KG1 (cell line): Measurements from ENCODE around the gene ARFGEF3.

ENCODE experiments used
- DNase-seq: peaks from one replicate; lab custom pipeline; 2025; lab: John Stamatoyannopoulos, UW

The ARFGEF3 gene

DNA sequence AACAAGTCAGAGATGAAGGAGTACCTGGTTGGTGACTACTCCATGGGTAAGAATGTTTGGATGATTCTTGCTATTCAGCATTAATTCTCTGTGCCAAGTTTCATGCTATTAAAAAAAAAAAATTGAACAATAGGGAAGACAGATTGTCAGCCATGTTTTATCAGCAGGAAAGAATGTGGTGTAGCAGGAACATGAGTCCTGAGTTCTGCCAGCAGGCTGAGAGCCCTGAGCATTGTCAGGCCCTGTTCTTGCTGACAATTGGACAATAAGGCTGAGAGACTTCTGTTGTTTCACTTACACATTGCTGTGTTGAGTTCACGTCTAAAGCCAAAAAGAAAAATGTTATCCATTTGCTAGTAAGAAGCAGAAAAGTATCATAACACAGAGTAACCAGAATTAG lies 145.6 kb downstream of the ARFGEF3 start:
- no peak for DNase-seq

DNA sequence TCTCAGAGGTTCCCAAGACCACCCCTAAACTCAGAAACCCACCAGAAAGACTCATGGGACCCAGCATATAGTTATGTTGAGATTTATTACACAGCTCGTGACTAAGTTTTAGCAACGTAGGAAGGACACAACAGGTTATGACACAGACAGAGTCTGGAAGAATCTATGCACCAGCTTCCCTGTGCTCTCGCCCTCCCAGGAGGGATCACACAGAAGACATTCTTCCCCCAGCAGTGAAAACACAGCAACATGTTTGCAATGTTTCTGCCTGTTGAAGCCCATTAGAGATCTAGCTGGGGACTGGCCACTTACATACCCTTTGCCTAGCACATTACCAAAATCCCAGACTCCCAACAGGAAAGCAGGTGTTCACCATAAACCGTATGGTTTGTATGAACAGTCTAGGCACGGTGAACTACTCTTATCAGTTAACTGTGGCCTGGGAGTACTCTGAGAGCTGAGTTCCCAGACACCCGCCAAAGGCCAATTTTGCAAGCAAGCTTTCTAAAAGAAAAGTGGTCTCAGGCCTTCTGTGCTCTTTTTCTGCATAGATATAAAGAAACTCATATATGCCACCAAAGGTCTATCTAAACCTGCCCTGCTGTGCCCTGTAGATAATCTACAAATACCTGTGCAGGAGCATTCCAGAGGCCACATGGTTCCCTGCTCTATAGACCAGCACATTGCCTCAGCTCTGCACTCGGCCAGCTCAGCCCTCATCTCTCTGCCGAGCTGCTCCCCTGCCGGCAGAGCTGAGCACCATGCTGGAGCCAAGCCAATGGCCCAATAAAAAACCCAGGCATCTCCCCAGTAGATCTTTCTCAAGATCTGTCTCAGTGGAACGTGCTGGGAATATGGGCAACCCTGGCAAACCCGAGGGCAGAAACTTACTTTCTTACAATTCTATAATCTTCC lies 146.3 kb downstream of the ARFGEF3 start:
- no peak for DNase-seq

DNA sequence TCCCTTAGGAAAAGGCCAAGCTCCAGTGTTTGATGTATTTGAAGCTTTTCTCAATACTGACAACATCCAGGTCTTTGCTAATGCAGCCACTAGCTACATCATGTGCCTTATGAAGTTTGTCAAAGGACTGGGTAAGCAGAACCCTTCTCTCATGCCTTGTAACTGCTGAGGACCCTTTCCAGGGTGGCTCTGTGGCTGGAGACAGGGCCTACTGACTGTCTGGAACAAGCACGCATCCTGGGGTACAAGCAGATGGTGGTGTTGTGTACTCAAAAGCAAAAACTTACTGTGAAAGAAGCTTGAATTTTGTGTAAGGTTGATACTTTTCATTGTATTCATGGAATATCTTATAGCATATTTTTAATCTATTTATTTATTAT lies 147.0 kb downstream of the ARFGEF3 start:
- DNase-seq = no peak

DNA sequence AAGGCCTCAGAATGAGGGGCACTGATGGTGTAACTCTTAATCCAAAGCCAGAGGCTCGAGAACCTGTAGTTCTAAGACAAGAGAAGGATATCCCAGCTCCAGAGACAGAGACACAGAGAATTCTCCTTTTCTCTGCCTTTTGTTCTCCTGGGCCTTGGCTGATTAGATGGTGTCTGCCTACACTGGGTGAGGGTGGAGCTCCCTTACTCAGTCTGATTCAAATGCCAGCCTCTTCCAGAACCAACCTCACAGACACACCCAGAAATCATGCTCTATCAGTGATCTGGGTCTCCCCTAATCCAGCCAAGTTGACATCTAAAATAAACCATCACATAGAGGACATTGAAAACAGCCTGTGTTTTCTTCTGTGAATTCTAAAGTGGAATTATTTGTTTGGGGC lies 148.0 kb downstream of the ARFGEF3 start:
- no peak for DNase-seq

DNA sequence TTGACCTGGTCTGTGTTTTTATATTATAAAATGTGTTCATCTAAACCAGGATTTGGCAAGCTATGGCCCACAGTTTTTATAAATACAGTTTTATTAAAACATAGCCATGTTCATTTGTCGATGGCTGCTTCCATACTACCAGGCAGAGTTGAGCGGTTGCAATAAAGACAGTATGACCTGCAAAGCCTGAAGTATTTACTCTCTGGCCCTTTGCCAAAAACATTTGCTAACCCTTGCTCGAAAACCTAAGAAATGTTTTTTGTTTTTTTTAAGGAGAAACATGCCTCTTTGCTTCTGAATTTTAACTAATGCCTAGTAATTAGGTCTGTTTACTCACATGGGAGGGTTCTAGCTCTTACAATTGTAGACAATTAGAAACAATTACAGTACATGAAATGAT lies 148.6 kb downstream of the ARFGEF3 start:
- DNase-seq = no peak

DNA sequence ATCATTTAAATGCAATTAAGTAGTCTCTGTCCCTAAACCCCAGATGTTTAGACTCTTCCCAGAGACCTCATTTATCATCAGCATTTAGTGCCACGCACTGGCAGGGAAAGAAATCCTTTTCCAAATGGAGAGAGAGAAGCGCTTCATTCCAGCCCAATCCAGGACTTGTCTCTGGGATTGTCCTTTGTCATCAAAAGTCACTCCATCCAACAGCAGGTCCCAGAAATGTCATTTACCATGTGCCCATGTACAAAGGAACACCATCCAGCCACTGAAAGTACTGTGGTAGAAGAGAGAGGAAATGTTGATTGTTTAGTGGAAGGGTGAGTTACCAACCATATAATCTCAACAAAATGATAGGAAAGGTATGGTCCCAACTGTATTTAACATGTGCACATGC lies 149.1 kb downstream of the ARFGEF3 start:
- DNase-seq = no peak

DNA sequence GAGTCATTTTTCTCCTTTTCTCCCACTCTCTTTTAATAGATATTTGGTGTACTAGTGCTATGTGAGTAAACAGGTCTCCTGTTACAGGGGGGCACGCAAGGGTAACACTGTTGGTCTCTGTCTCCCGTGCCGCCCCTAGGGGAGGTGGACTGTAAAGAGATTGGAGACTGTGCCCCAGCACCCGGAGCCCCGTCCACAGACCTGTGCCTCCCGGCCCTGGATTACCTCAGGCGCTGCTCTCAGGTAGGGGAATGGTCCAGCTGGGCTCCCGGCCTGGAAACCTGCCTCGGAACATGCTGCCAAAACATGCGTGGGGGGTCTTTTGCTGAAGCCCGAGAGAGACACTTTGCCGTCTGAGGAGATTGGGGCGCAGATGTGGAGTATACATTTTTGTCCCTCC lies 149.5 kb downstream of the ARFGEF3 start:
- DNase-seq = no peak

DNA sequence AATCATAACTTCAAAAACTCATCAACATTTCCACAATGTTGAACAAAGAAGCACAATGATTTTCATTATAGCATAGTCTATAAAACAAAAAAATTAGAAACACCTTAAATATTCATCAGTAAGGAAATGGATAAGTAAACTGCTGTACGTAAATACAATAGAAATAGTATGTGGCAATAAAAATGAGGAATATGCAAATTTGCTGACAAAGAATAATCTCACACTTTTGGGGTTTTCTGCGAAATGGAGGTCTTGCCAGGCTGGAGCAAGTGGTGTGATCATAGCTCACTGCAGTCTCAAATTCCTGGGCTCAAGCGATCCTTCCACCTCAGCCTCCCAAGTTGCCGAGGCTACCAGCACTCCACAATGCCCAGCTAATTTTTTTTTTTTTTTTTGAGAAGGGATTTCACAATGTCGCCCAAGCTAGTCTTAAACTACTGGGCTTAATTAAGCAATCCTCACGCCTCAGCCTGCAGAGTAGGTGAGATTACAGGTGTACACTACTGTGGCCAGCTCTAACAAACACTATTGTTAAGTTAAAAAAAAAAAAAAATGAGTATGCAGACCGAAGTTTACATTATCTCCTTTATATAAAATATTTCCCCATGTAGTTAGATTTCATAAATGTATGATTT lies 157.1 kb downstream of the ARFGEF3 start:
- DNase-seq = no peak

DNA sequence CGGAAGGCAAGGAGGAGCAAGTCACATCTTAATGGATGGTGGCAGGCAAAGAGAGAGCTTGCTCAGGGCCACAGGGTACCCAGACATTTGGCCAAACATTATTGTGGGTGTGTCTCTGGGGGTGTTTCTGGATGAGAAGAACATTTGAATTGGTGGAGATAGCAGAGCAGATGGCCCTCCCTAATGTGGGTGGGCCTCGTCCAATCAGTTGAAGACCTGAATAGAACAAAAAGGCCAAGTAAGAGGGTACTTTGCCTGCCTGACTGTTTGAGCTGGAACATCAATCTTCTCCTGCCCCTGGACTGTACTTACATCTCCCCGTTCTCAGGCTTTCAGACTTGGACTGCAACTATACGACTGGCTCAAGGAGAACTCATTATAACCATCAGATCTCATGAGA lies 160.2 kb downstream of the ARFGEF3 start:
- no peak for DNase-seq

DNA sequence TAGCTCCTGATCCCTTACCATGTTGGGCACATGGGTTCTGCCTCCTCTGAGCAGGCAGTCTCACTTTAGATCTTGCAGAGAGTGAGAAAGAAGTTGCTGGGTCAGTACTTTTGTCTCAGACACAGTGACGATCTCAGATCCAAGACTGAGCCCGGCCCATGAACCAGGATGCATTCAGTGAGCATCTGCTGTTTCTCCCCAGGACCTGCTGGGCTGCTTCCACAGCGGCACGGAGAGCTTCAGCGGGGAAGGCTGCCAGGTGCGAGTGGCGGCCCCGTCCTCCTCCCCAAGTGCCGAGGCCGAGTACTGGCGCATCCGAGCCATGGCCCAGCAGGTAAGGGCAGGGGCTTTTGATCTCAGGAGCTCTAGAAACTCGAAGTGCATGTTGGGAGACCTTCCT lies 162.1 kb downstream of the ARFGEF3 start:
- DNase-seq = no peak

DNA sequence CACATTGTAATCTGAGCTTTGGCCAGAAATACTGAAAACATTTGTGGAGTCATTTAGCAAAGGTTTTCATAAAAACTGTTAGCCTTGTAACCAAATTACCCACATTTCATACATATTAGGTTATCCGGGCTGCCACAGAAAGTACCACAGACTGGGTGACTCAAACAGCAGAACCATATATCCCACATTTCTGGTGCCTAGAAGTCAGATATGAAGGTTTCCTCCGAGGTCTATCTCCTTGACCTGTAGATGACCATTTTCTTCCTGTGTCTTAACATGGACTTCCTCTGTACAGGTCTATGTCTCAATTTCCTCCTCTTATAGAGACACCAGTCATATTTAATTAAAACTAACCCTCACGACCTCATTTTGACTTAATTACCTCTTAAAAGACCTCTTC lies 166.5 kb downstream of the ARFGEF3 start:
- DNase-seq = no peak

DNA sequence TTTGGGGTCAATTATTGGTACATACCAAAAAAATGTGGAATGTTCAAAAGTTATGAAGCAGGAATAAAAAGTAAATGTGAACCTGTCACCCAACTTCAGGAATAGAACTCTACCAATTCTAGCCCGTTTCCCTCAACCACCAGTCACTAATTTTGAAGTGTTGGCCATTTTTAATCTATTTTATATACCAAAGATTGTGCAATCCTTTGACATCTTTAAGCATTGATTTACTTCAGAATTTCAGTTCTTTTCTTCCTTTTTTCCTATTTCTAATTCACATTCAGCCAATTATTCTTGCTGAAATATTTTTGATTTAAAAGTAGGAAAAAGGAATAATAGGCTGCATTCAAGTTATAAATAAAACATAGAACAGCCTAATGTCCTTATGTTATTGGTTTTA lies 169.0 kb downstream of the ARFGEF3 start:
- DNase-seq = no peak

DNA sequence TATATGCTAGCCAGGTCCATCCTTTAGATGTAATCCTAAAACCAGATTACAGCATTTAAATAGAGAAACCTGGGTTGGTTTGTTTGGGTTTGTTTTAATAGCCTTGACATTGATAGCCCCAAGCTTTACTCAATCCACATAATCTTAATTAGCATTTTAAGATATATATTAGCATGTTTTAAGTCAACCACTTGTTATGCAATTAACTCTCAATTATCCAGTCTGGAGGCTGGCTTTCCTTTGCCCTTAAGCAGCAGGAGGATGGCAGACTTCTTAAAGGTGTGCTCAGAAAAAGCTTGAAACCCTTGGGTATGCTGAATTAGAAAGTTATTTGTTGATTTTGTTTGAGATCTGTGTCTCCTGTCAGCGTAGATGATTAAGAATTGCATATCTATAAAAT lies 169.7 kb downstream of the ARFGEF3 start:
- no peak for DNase-seq

DNA sequence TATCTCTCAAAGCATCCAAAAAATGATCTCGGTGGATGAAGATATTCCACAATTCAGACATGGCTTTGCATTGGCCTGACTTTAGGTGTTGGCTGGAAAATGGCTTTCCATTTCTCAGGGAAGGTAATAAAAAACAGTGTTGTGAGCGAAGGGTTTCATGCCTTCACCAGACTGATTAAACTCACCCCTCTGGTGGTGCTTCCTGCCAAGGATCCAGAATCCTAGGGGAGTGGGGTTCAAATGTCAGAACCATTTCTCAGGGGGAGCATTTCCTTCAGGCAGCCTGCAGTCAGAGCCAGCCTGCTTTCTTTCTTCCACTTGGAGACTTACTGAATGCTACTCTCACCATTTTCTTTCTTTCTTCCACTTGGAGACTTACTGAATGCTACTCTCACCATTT lies 170.2 kb downstream of the ARFGEF3 start:
- DNase-seq = no peak

DNA sequence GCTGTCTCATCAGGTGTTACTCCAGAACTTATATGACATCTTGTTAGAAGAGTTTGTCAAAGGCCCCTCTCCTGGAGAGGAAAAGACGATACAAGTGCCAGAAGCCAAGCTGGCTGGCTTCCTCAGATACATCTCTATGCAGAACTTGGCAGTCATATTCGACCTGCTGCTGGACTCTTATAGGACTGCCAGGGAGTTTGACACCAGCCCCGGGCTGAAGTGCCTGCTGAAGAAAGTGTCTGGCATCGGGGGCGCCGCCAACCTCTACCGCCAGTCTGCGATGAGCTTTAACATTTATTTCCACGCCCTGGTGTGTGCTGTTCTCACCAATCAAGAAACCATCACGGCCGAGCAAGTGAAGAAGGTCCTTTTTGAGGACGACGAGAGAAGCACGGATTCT lies 172.3 kb downstream of the ARFGEF3 start:
- no peak for DNase-seq

DNA sequence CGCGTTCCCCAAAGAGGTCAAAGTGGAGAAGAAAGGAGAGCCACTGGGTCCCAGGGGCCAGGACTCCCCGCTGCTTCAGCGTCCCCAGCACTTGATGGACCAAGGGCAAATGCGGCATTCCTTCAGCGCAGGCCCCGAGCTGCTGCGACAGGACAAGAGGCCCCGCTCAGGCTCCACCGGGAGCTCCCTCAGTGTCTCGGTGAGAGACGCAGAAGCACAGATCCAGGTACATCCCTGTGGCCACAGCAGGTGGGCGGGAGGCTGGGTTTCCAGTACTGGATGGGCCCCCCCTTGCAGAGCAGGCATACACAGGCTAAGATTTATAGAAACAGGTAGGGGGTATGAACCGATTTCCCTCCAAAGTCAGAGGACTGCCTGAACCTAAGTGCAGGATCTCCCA lies 173.2 kb downstream of the ARFGEF3 start:
- DNase-seq = no peak

DNA sequence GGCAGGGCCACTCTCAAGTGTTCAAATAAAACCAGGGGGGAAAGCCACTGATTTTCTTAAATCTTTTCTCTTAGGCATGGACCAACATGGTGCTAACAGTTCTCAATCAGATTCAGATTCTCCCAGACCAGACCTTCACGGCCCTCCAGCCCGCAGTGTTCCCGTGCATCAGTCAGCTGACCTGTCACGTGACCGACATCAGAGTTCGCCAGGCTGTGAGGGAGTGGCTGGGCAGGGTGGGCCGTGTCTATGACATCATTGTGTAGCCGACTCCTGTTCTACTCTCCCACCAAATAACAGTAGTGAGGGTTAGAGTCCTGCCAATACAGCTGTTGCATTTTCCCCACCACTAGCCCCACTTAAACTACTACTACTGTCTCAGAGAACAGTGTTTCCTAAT lies 174.5 kb downstream of the ARFGEF3 start:
- no peak for DNase-seq

DNA sequence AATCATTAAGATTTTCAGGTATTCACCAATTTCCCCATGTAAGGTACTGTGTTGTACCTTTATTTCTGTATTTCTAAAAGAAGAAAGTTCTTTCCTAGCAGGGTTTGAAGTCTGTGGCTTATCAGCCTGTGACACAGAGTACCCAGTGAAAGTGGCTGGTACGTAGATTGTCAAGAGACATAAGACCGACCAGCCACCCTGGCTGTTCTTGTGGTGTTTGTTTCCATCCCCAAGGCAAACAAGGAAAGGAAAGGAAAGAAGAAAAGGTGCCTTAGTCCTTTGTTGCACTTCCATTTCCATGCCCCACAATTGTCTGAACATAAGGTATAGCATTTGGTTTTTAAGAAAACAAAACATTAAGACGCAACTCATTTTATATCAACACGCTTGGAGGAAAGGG lies 175.3 kb downstream of the ARFGEF3 start:
- DNase-seq = no peak

DNA sequence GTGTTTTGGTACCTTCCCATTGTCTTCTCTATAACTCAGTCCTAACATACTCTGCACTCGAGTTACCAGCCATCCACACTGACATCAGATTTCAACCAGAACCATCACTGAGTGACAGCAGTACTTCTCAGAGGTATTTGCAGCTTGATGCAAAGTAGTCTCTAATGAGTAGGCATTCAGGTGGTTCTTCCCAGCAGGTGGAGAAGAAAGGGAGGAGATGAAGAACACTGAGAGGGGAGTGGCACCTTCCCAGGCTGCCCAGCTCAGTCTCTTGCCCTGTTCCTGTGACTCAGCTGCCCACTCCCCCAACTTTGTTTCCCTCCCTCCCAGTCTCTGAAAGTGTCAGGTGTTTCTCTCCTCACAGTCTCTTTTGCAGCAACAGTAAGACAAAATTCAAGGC lies 177.3 kb downstream of the ARFGEF3 start:
- DNase-seq = no peak

DNA sequence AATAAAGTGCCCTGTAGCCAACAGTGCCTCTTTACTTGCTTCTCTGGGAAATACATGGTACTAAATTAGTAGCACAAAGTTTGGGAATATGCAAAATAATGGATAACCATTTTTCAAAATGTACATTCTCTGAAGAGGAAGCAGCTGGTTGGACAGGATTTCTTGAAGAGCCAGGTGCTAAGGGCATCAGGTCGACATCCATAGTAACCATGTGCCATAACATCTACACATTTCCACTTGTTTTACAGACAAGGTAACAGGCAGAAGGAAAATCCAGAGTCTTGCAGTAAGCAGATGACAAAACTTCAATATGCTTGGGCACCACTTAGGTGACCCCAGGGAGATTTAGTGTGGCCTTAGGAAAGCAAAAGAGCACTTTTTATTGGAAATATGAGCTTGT lies 179.4 kb downstream of the ARFGEF3 start:
- no peak for DNase-seq

DNA sequence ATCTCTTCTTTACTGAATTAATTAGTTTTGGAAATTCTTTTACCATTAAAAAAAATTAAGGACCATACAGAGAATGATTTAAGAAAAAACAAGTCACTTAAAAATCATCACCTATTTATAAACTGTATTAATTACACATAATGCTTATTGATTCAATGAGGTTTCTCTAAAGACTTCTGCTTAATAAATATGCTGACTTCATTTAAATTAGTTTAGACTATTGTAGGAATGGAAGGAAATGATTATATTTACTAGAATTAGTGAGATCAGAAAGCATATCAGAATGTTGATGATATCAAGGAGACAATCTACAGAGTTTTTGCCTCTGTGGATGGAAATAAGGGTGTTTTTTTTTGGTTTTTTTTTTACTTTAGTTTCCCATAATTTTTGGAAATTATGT lies 181.4 kb downstream of the ARFGEF3 start:
- no peak for DNase-seq

DNA sequence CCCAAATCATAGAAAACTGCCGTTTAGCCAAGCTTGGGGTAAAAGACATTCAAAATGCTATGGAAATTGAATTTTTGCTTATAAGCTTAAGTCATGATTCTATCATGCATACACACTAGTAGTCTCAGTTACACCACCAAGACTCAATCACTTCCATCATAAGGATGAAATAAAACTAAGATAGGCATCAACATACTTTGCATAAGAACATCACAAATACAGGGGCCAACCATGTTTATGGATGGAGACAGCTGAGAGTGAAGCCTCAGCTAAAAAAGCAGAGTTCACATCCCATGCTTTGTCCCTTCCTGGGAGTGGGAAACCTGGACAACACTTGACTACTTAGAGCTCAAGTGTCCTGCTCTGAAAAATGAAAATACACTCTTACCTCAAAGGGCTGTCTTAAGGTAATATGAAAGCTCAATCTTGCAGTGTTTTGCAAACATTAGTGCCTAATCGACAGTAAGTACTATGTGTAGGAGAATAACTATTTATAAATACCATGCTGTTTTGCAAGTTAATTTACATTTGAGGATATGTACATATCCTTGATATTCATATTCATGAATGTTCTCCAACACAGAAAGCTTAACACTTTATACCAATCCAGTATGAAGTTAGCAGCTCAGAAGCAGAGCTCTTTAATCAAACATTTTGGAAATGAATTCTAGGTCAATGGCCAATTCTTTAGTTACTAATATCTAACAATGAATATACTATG lies 184.0 kb downstream of the ARFGEF3 start:
- no peak for DNase-seq
